GM21717 (cell line): ENCODE results near the gene CHRND.
"Not testable (repeated sequence)": the region's sequence is repeated elsewhere in the genome, so short reads cannot be mapped to it uniquely, and the experiment has no call there.

Experiments
- ATAC-seq: cut with Tn5 transposase; IDR thresholded peaks from one replicate; pipeline ENCODE4 v1.9.1; 2021; ENCODE audit warnings: mild to moderate bottlenecking, moderate library complexity; ENCODE audit not compliant: unreplicated experiment

The CHRND gene

GRCh38 chr2:232524771-232525170 is 1.2 kb upstream of the CHRND start:
- ATAC-seq = no peak

- no peak for ATAC-seq
Measured at GRCh38 chr2:232525199-232525598, 761 bp upstream of the CHRND start.

GRCh38 chr2:232526372-232526941 is 497 bp downstream of the CHRND start:
- no peak for ATAC-seq

DNA sequence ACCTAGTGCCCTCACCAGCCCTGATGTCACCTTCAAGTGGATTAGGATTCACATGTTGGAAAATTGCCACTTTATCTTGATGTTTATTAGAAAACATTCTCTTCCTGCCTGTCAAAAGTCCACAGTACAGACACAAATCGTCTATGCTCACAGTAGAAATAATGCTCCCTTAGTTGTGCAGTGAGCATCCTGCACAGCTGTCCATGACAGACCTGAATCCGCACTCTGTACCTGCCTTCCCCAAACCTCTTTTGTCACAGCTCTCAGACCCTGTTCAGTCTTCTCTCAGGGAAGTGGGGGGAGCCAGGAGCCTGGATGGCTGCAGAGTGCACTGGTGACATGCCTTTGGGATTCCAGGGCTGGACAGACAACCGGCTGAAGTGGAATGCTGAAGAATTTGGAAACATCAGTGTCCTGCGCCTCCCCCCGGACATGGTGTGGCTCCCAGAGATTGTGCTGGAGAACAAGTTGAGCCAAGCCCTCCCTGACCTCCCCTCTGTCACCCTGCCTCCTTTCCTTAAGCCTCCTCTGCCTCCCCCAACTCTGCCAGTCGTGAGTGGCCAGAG is 2.0 kb downstream of the CHRND start:
- no peak for ATAC-seq

GRCh38 chr2:232528746-232529460 is 2.9 kb downstream of the CHRND start:
- no peak for ATAC-seq

- no peak for ATAC-seq
Measured at GRCh38 chr2:232529806-232530547, 4.0 kb downstream of the CHRND start.

DNA sequence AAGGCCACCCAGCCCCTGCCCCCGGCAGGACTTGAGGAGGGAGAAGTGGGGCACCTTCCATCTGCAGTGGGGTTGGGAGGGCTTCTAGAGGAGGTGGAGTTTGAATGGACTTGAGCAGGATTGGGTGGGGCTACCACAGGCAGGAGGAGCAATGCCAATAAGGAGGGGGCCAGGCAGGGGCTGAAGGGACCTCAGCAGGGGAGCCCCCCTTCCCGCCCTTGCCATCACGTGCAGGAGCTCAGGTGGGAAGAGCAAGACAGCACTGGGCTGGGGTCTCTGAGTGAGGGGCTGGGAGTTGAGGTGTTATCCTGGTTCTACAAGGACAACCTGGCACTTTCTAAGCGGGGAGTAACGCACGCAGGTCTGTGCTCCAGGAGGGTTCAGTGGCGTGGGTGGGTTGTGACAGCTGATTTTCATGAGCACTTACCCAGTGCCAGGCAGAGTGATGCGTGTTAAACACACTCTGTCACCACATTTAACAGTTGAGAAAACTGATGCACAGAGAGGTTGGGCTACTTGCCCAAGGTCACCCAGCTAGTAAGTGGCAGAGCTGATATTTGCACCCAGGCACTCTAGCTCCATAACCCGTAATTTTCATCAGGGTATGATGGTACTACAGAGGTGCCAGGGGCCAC is 4.8 kb downstream of the CHRND start:
- ATAC-seq = no peak

- ATAC-seq = no peak
Measured at GRCh38 chr2:232532419-232532818, 6.5 kb downstream of the CHRND start.

DNA sequence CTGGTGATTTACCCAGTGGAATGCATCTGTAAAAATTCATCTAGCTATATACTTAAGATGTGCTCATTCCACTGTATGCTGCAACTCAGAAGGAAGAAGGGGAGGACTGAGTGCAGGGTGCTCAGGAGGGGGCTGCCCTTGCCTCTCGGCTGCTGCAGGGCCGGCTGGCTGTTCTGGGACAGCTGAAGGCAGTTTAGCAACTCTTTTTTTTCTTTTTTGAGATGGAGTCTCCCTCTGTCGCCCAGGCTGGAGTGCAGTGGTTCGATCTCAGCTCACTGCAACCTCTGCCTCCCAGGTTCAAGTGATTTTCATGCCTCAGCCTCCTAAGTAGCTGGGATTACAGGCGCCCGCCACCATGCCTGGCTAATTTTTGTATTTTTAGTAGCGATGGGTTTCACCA is 6.9 kb downstream of the CHRND start:
- not testable (repeated sequence) for ATAC-seq

DNA sequence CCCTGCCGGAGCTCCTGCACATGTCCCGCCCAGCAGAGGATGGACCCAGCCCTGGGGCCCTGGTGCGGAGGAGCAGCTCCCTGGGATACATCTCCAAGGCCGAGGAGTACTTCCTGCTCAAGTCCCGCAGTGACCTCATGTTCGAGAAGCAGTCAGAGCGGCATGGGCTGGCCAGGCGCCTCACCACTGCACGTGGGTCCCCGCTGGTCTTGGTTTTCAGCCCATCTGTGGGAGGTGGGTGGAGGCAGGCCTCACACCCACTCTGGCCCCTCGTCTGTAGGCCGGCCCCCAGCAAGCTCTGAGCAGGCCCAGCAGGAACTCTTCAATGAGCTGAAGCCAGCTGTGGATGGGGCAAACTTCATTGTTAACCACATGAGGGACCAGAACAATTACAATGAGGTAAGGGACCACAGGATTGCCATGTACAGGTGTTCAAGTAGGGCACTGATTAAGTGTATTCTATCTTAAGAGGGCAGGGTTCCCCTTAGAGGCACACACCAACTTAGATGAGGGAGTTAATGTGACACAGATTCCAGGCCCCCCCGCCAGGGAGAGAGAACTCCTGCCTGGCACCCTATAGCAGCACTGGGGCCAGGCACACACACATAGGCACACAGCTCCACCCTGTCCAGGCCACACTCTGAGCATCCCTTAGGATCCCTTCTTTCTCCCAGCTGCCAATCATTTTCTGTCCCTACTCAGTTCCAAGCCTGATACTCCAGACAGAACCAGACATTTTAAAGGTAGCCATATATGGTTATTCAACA is 8.2 kb downstream of the CHRND start:
- ATAC-seq = no peak

DNA sequence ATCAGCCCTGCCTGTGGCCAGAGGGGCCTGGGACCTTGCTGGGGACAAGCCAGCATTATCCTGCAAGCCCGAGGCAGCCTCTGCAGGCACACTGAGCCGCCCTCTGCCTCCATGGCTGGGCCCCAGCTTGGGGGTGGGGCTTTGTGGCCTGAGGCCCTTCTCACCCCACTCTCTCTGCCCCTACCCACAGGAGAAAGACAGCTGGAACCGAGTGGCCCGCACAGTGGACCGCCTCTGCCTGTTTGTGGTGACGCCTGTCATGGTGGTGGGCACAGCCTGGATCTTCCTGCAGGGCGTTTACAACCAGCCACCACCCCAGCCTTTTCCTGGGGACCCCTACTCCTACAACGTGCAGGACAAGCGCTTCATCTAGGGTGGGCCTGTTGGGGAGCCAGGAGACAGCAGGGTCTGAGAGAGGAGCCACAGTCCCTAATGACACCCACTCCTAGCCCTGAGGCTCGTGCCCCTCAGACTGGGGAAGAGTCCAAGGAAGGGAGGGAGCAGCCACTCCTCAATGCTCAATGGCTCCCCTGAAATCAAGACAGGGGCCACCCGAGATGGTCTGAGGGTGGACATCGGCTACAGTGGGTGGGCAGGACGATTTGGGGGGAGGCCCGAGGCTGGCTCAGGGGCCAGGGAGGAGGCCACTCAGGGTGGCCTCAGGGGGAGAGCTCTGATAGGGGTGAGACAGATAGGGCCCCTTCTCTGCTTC is 9.1 kb downstream of the CHRND start:
- ATAC-seq = no peak

DNA sequence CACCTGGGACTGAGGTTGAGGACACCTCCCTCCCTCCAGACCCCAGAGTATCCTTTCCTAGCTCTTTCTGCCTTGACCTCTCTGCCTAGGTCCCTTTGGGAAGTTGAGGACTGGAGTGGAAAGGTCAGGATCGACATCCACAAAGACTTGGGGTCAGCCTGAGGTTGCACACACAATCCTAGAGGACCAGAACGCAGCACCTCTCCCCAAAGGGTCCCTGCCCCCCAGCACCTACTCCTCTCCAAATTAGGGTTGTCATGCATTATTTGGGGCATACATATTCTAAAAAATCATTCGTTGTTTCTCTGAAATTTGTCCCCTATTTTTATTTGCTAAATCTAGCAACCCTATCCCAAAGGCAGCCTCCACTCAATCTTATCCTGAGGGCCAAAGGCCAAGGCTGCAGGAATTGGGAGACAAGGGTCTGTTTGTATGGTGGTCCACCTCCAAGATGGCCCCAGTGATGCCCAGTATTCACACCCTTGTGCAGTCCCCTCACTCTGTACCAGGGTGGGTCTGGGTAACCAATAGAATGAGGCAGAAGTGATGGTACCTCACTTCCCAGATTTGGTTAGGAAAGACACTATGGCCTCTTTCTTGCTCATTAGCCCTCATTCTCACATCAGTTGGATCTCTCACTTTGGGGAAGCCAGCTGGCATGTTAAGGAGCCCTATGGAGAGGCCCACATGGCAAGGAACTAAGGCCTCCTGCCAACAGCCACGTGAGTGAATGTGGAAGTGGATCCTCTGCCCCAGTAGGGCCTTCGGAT is 10.0 kb downstream of the CHRND start:
- no peak for ATAC-seq

DNA sequence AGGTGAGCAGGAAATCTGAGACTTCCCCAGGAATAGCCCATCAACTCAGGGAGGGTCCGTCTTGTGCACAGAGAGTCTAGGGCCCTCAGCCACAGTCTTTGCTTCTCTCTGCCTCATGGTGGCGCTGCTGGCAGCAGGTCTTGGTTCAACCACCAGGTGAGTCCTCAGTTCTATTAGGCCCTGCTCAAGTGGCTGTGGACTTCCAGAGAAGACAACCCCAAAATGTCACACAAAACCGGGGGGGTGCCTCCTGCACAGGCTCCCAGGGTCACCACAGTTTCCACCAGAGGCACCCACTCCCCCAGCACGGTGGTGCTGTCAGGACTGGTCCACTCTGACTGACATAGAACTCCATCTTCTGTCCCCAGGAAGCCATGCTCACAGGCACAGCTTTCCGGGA is 11.1 kb downstream of the CHRND start:
- no peak for ATAC-seq

DNA sequence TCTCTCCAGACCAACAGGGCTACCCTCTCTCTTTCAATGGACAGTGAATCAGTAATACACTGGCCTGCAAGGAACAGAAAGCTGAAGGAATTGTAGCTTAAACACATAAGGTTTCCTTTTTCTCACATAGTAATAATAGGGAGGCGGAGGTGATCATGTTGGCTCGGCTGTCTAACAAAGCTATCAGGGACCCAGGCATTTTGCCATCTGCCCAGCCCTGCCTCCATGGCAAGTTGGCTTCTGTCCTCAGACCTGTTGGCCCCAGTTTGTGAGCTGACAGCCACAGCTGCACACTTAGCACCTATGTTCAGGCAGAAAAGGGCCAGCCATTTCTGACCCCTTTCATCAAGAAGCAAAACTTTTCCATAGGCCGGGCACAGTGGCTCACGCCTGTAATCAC is 11.5 kb downstream of the CHRND start:
- no peak for ATAC-seq

DNA sequence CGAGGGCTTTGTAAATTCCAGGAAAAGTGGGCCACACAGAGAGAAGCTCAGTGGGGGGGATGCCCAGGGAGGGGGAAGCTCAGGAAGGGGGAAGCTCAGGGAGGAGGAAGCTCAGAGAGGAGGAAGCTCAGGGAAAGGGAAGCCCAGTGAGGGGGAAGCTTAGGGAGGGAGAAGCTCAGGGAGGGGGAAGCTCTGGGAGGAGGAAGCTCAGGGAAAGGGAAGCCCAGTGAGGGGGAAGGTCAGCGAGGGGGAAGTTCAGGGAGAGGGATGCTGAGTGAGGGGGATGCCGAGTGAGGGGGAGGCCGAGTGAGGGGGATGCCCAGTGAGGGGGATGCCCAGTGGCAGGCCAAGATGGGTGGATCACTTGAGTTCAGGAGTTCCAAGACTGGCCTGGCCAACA is 12.7 kb downstream of the CHRND start:
- ATAC-seq = no peak

- no peak for ATAC-seq
Measured at GRCh38 chr2:232539298-232540231, 13.6 kb downstream of the CHRND start, which contains the start of gene CHRNG. TSS of gene CHRNG (plus strand) at chr2:232539692. CDS start at chr2:232539748, 56 bp downstream.

GRCh38 chr2:232540441-232541041 is 14.6 kb downstream of the CHRND start:
- no peak for ATAC-seq
